Sigmoid colon (tissue), 7 donors: Measurements from ENCODE around the gene RALGDS. TPM values are rescaled to one million over a fixed set of nuclear protein-coding genes. Genes with fewer than 3 reads are reported as not detected.
"Not testable (repeated sequence)": the region's sequence is repeated elsewhere in the genome, so short reads cannot be mapped to it uniquely, and the experiment has no call there.

ENCODE experiments used
- DNase-seq: peaks from one replicate; pipeline ENCODE4 v3.0.0-alpha.2; 2019
- H3K27ac ChIP-seq, 4 donors: fragments of 200-600 bp; sonication (generic); one replicate each; pipeline ENCODE4 v1.5.1; 2016 to 2019; ENCODE audit warnings: mild to moderate bottlenecking in 1 of 4
- H3K27me3 ChIP-seq, 3 donors: fragments of 200-600 bp; sonication (generic); one replicate each; pipeline ENCODE4 v1.5.1; 2019; ENCODE audit warnings: mild to moderate bottlenecking in 1 of 3
- H3K36me3 ChIP-seq, 4 donors: fragments of 200-600 bp; sonication (generic); one replicate each; pipeline ENCODE4 v1.5.1; 2016 to 2019
- H3K4me1 ChIP-seq, 4 donors: fragments of 200-600 bp; sonication (generic); one replicate each; pipeline ENCODE4 v1.5.1; 2017 to 2019
- H3K4me3 ChIP-seq, 4 donors: fragments of 200-600 bp; sonication (generic); one replicate each; pipeline ENCODE4 v1.5.1; 2017 to 2019; ENCODE audit warnings: mild to moderate bottlenecking in 2 of 4, moderate library complexity in 1 of 4
- H3K9me3 ChIP-seq, 4 donors: fragments of 200-600 bp in 3 of 4; sonication (generic) in 3 of 4; one replicate each; pipeline versions ENCODE4 v1.5.1 to v1.6.1; 2013 to 2019
- EP300 ChIP-seq, 4 donors: sonication (generic); formaldehyde crosslinking; IDR thresholded peaks; one replicate each; pipeline ENCODE4 v1.6.1; 2017; ENCODE audit warnings: antibody characterized with exemption in 4 of 4
- POLR2A ChIP-seq, 2 donors: fragments of 450-650 bp; IDR thresholded peaks; one replicate each; pipeline ENCODE4 v1.6.1; 2016; ENCODE audit warnings: antibody characterized with exemption in 2 of 2, mild to moderate bottlenecking in 2 of 2, moderate library complexity in 2 of 2
- POLR2AphosphoS5 ChIP-seq, 4 donors: sonication (generic); formaldehyde crosslinking; IDR thresholded peaks; one replicate each; pipeline ENCODE4 v1.6.1; 2017; ENCODE audit warnings: antibody characterized with exemption in 4 of 4
- WGBS, 2 donors: extraction: QIAGEN DNeasy Blood & Tissue Kit; methylation state at CpG; one replicate each; pipeline ENCODE4 v1.1.7; 2013; 5-methylcytosine and 5-hydroxymethylcytosine counted together
- intact Hi-C: fragments of 100-400 bp; cut with DNase I; formaldehyde crosslinking; loops from one replicate; pipeline ENCODE4 v1.15.1; 2023
- polyA plus RNA-seq, 3 donors: library from polyadenylated mRNA; stranded (reverse); fragments of 200-250 nt; gene quantifications; one replicate each; pipeline ENCODE4 v1.2.3, GENCODE V29; 2013
- total RNA-seq, 4 donors: library from RNA; depleted of rRNA; stranded (reverse); fragments of >200 nt; gene quantifications; one replicate each; pipeline ENCODE4 v1.1.0, GENCODE V29; 2016
- TF ChIP-seq, protein P1 (sequence below), 4 experiments: fragments of 450-650 bp in 3 of 4; fragments of 200-600 bp in 1 of 4; IDR thresholded peaks; one replicate each; pipeline ENCODE4 v1.5.1; 2016 to 2019; ENCODE audit warnings: antibody characterized with exemption in 4 of 4, mild to moderate bottlenecking in 3 of 4, moderate library complexity in 2 of 4
- donor health status: healthy with polysubstance abuse.
- donor health status: Bipolar disorder and iron deficiency.
- donor health status: healthy.

Gene RALGDS
- total RNA-seq (10 to 100 TPM; 35.2 to 52.7 (median 39.6) TPM), polyA plus RNA-seq (10 to 100 TPM; 27.6 to 49.7 (median 32.1) TPM)

DNA sequence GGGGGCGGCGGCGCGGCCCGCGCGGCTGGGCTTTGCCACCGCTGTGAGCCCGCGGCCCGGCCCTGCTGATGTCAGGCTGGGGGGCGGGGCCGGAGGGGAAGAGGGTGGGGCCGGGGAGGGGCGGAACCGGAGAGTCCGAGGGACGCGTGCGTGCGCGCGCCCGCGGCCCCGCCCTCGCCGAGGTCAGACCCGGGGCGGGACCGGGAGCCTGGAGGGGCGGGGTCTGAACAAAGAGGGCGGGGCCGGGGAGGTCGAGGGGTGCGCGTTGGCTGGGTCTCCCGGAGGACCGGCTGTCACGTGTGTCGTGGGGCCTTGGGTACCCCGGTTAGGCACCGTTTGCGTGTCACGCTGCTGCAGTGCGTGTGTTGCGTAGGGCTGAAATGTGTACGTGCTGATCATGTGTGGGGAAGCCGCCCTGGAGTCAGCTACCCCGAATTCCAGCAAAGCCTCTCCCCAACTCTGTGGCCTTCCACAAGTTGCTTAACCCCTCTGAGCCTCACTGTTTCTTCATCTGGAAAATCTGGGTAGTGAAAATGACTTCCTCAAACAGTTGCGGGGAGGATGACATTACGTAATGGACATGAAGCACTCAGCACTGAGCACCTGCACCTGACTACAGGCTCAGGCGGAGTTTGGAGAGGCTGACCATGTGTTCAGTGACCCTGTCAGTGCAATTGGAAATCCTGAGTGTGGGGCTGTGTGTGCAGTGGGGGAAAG, at the start of gene RALGDS:
Gene RALGDS, minus strand, starts transcription at position 43 of the 717 bp plus-strand sequence. CDS start 86 bp downstream, outside the sequence.
- H3K4me1 ChIP-seq, result peaks cover 0 to 73% (median 63%) of the 10 kb centered on the region in 4 donors
- H3K36me3 ChIP-seq, result no peaks in the 10 kb centered on the region
- H3K27me3 ChIP-seq, result no peaks in the 10 kb centered on the region
- TF ChIP-seq, protein P1, sequence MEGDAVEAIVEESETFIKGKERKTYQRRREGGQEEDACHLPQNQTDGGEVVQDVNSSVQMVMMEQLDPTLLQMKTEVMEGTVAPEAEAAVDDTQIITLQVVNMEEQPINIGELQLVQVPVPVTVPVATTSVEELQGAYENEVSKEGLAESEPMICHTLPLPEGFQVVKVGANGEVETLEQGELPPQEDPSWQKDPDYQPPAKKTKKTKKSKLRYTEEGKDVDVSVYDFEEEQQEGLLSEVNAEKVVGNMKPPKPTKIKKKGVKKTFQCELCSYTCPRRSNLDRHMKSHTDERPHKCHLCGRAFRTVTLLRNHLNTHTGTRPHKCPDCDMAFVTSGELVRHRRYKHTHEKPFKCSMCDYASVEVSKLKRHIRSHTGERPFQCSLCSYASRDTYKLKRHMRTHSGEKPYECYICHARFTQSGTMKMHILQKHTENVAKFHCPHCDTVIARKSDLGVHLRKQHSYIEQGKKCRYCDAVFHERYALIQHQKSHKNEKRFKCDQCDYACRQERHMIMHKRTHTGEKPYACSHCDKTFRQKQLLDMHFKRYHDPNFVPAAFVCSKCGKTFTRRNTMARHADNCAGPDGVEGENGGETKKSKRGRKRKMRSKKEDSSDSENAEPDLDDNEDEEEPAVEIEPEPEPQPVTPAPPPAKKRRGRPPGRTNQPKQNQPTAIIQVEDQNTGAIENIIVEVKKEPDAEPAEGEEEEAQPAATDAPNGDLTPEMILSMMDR (IDR thresholded peaks at IDR 0.05), result no peak
- TF ChIP-seq EP300 (IDR thresholded peaks at IDR 0.05) (no peak), POLR2AphosphoS5 (IDR thresholded peaks at IDR 0.05) (peak in 3 of 4 donors; percentile 20 to 53 (median 43)), POLR2A (IDR thresholded peaks at IDR 0.05) (no peak)
- 2 to 6% methylated on average over 53 of the region's 53 CpGs for WGBS, 2 donors
- peak within 1 kb of the TSS; percentile 89 to 94 (median 93) for H3K27ac ChIP-seq
- peak; percentile 95 for DNase-seq
- intact Hi-C loops, result loop anchor here (2.0 kb wide), 1 partner anchor 27 kb away; no protein-coding TSS in a partner anchor
- H3K9me3 ChIP-seq, result no peaks in the 10 kb centered on the region
- peak within 1 kb of the TSS; percentile 65 to 94 (median 82) for H3K4me3 ChIP-seq

DNA sequence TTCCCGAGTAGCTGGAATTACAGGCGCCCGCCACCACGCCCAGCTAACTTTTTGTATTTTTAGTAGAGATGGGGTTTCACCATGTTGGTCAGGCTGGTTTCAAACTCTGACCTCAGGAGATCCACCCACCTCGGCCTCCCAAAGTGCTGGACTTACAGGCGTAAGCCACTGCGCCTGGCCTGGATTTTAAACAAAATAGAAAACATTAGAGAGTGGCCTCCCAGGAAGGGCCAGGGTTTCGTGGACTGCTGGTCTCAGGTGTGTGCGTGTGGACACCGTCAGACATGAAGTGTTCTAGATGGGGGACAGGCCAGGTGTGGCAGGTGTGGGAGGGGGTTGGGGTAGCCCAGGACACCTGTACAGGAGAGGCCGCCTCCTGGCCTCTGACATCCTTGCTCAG, 49.7 kb upstream of the RALGDS start:
- Histone ChIP-seq H3K4me3 (no peak overlapping the region), H3K27me3 (no peaks in the 10 kb centered on the region), H3K9me3 (no peaks in the 10 kb centered on the region), H3K4me1 (no peaks in the 10 kb centered on the region), H3K27ac (no peak overlapping the region), H3K36me3 (no peaks in the 10 kb centered on the region)
- DNase-seq, result peak; percentile 46
- 86 to 89% methylated on average over 11 of the region's 11 CpGs for WGBS, 2 donors
- TF ChIP-seq EP300 (IDR thresholded peaks at IDR 0.05) (no peak), POLR2AphosphoS5 (IDR thresholded peaks at IDR 0.05) (no peak), POLR2A (IDR thresholded peaks at IDR 0.05) (no peak)
- TF ChIP-seq, protein P1 (IDR thresholded peaks at IDR 0.05), result no peak
- intact Hi-C loops, result no loop called here

DNA sequence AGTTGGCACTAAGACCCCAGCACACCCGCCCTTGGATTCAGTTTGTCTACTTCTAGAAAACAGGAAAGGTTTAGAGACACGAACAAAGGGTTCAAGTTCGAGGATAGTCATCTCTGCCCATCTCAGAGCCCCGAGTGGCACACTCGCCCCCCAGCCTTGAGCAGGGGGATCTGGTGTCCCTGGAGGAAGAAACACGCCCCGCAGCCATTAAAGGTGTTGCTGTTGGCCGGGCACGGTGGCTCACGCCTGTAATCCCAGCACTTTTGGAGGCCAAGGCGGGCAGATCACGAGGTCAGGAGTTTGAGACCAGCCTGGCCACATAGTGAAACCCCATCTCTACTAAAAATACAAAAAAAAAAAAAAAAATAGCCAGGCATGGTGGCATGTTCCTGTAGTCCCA, 48.6 kb upstream of the RALGDS start:
- 87 to 91% methylated on average over 12 of the region's 12 CpGs for WGBS, 2 donors
- H3K9me3 ChIP-seq, H3K27me3 ChIP-seq, H3K4me3 ChIP-seq, H3K4me1 ChIP-seq, H3K36me3 ChIP-seq, H3K27ac ChIP-seq, intact Hi-C loops: not testable (repeated sequence)
- peak; percentile 21 for DNase-seq

DNA sequence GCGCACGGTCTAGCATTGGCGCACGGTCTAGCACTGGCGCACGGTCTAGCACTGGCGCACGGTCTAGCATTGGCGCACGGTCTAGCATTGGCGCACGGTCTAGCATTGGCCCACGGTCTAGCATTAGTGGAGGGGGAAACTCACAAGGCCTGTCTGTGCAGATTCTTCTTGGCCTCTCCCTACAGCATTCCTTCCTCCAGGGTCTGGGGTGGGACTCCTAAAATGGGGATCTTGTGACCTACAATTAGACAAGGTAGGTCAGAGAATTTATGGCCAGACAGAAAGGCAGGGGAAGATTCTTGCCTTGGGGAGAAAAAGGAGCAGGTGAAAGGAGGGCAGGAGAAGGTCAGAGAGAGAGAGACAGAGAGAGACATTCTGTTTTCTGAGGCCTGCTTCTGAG, 48.1 kb upstream of the RALGDS start:
- Histone ChIP-seq H3K36me3 (no peaks in the 10 kb centered on the region), H3K4me1 (peaks cover 0 to 6% (median 3%) of the 10 kb centered on the region in 4 donors), H3K27me3 (no peaks in the 10 kb centered on the region), H3K4me3 (no peak overlapping the region), H3K27ac (no peak overlapping the region), H3K9me3 (no peaks in the 10 kb centered on the region)
- TF ChIP-seq EP300 (IDR thresholded peaks at IDR 0.05) (no peak), POLR2AphosphoS5 (IDR thresholded peaks at IDR 0.05) (no peak), POLR2A (IDR thresholded peaks at IDR 0.05) (no peak)
- TF ChIP-seq, protein P1 (IDR thresholded peaks at IDR 0.05), result no peak
- intact Hi-C loops, result no loop called here
- no peak for DNase-seq
- 97% methylated on average over 13 of the region's 13 CpGs for WGBS, 2 donors

DNA sequence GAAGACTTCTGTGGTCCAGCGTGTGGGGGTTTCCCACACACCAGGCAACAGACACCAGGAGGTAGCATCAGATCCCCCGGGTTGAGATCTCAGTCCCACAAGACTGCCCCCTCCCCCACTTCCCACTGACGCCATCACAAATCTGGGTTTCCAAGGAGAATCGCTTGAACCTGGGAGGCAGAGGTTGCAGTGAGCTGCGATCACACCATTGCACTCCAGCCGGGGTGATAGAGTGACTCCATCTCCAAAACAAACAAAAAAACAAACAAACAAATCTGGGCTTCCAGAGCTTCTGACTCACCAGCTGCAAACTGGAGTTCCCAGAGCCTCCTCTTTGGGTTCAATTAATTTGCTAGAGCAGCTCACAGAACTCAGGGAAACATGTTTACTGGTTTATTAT, 47.4 kb upstream of the RALGDS start:
- H3K36me3 ChIP-seq, result no peaks in the 10 kb centered on the region
- no peaks in the 10 kb centered on the region for H3K27me3 ChIP-seq
- H3K4me1 ChIP-seq, result peaks cover 0 to 13% (median 7%) of the 10 kb centered on the region in 4 donors
- no peaks in the 10 kb centered on the region for H3K9me3 ChIP-seq
- WGBS, 2 donors, result 70% methylated on average over 6 of the region's 6 CpGs
- TF ChIP-seq POLR2AphosphoS5 (IDR thresholded peaks at IDR 0.05) (no peak), POLR2A (IDR thresholded peaks at IDR 0.05) (no peak), EP300 (IDR thresholded peaks at IDR 0.05) (no peak)
- TF ChIP-seq, protein P1 (IDR thresholded peaks at IDR 0.05), result no peak
- H3K4me3 ChIP-seq, result no peak overlapping the region
- H3K27ac ChIP-seq, result no peak overlapping the region
- DNase-seq, result no peak
- intact Hi-C loops, result no loop called here
